HEK293T (cell line): Measurements from ENCODE around the gene RPL34.
"Not testable (repeated sequence)": the region's sequence is repeated elsewhere in the genome, so short reads cannot be mapped to it uniquely, and the experiment has no call there.

Source experiments
- CTCF ChIA-PET: fragments of 350-600 bp; formaldehyde crosslinking; extraction: SDS; loops from one replicate; lab custom pipeline; 2021; ENCODE audit warnings: antibody characterized with exemption, inconsistent platforms; lab: Yijun Ruan, JAX
- POLR2A ChIA-PET: fragments of 350-600 bp; formaldehyde crosslinking; extraction: SDS; loops from one replicate; lab custom pipeline; 2020; ENCODE audit warnings: antibody characterized with exemption, inconsistent platforms; lab: Yijun Ruan, JAX
- DNase-seq: peaks from one replicate; pipeline ENCODE4 v3.0.0; 2012; ENCODE audit warnings: mixed read lengths; ENCODE audit errors: extremely low spot score
- ARNT ChIP-seq: fragments of 450-650 bp; IDR thresholded peaks from 2 replicates; pipeline ENCODE4 v1.6.1; 2017; ENCODE audit warnings: mild to moderate bottlenecking
- BHLHE40 ChIP-seq: fragments of 450-650 bp; IDR thresholded peaks from 2 replicates; pipeline ENCODE4 v1.6.1; 2016; ENCODE audit warnings: mild to moderate bottlenecking, moderate library complexity, borderline replicate concordance
- CTBP1 ChIP-seq: fragments of 450-650 bp; IDR thresholded peaks from 2 replicates; pipeline ENCODE4 v1.6.1; 2016; ENCODE audit warnings: borderline replicate concordance
- ELF4 ChIP-seq: fragments of 450-650 bp; IDR thresholded peaks from 2 replicates; pipeline ENCODE4 v1.6.1; 2017; ENCODE audit warnings: antibody characterized with exemption
- FOXA1 ChIP-seq: fragments of 450-650 bp; IDR thresholded peaks from 2 replicates; pipeline ENCODE4 v1.6.1; 2016; ENCODE audit warnings: mild to moderate bottlenecking
- FOXK2 ChIP-seq: fragments of 450-650 bp; IDR thresholded peaks from 2 replicates; pipeline ENCODE4 v1.6.1; 2016; ENCODE audit warnings: mild to moderate bottlenecking
- FOXM1 ChIP-seq: fragments of 450-650 bp; IDR thresholded peaks from 2 replicates; pipeline ENCODE4 v1.6.1; 2017; ENCODE audit warnings: mild to moderate bottlenecking, borderline replicate concordance
- HDGF ChIP-seq: fragments of 450-650 bp; IDR thresholded peaks from 2 replicates; pipeline ENCODE4 v1.6.1; 2017; ENCODE audit warnings: antibody characterized with exemption, borderline replicate concordance
- L3MBTL2 ChIP-seq: fragments of 450-650 bp; conservative IDR thresholded peaks from 2 replicates; pipeline ENCODE4 v1.6.1; 2016; ENCODE audit warnings: mild to moderate bottlenecking
- LEF1 ChIP-seq: fragments of 450-650 bp; IDR thresholded peaks from 2 replicates; pipeline ENCODE4 v1.6.1; 2017; ENCODE audit warnings: mild to moderate bottlenecking, borderline replicate concordance
- NFRKB ChIP-seq: fragments of 450-650 bp; IDR thresholded peaks from 2 replicates; pipeline ENCODE4 v1.6.1; 2016; ENCODE audit warnings: mild to moderate bottlenecking, moderate library complexity
- SP1 ChIP-seq: fragments of 450-650 bp; IDR thresholded peaks from 2 replicates; pipeline ENCODE4 v1.6.1; 2017
- SUZ12 ChIP-seq: fragments of 450-650 bp; IDR thresholded peaks from 2 replicates; pipeline ENCODE4 v1.6.1; 2016; ENCODE audit warnings: mild to moderate bottlenecking
- TARDBP ChIP-seq: fragments of 450-650 bp; IDR thresholded peaks from 2 replicates; pipeline ENCODE4 v1.6.1; 2016
- ZNF384 ChIP-seq: fragments of 450-650 bp; IDR thresholded peaks from 2 replicates; pipeline ENCODE4 v1.6.1; 2016
- TF ChIP-seq, protein P1 (sequence below): fragments of 450-650 bp; IDR thresholded peaks from 2 replicates; pipeline ENCODE4 v1.6.1; 2016

Gene RPL34

DNA sequence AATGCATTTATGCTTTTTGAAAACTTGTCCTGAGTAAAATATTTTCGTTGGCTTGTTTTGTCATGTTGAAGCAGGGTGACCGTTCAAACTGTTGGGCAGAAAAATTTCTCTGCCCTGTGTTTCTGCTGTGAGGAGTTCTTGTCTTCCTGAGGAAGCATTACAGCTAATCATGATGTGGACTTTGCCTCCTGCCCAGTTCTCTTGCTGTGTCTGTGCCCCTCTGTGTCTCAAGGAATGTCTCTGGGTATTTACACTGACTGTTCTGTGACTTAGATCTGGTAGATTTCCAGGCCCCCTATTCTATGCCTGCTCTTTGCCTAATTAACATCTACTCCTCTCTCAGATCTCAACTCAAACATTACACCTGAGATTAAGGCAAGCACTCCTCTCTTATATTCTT, 30.4 kb upstream of the RPL34 start:
- CTCF ChIA-PET, result no interaction called here
- no peak for DNase-seq
- no peak for TF ChIP-seq FOXM1
- POLR2A ChIA-PET, result no interaction called here

DNA sequence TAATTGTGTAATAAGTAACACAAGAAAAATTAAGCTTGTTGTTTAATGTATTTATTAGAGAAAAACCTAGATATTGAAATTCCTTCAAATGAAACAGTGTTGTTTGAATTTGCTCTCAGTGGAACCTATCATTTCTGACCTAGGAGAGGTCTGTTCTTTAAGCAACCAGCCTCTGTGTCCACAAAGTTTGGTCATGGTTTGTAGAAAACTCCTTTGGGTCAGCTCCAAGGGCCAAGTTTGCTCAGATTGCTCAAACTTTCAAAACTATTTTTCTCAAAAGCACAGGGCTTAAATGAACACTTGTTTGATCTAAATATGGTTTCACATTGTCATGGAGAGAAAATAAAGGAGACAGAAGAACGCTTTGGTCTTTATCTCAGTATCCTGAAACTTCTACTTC, 29.6 kb upstream of the RPL34 start:
- TF ChIP-seq SP1, result no peak
- no peak for TF ChIP-seq CTBP1
- TF ChIP-seq NFRKB, result no peak
- TF ChIP-seq FOXK2, result no peak
- TF ChIP-seq FOXA1, result no peak
- TF ChIP-seq LEF1, result no peak
- no peak for TF ChIP-seq BHLHE40
- no peak for TF ChIP-seq ARNT
- no peak for TF ChIP-seq TARDBP
- DNase-seq, result no peak
- ChIA-PET POLR2A (no interaction called here), CTCF (no interaction called here)

DNA sequence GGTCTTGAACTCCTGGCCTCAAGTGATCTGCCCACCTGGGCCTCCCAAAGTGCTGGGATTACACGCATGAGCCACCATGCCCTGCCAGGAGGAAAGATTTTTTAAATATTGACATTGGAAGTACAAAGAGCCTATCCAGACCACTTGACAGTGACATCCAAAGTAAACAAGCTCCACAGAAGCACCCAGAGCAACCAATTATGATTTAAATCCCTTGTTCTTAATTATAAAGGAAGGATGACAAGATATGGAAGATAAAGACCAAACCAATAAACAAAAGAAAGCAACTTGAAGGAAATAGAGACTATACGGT, 27.7 kb upstream of the RPL34 start:
- no peak for DNase-seq
- CTCF ChIA-PET, result no interaction called here
- POLR2A ChIA-PET, result no interaction called here
- no peak for TF ChIP-seq ZNF384

DNA sequence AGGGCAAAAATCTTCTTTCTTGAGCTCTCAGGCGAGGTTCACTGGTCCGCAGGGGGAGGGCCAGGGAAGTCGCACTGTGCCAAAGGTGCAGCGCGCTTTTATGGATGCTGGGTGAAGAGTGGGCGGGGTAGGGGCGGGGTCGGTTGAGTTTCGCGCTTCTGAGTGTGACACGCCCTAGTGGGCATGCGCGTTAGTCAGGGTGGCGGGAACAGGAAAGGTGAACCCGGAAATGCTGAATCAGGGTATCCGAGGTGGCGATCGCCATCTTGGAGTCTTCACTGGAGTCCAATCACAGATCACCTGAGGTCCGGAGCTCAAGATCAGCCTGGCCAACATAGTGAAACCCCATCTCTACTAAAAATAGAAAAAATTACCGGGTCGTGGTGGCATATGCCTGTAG, 26.1 kb upstream of the RPL34 start:
- POLR2A ChIA-PET, DNase-seq, CTCF ChIA-PET: not testable (repeated sequence)

DNA sequence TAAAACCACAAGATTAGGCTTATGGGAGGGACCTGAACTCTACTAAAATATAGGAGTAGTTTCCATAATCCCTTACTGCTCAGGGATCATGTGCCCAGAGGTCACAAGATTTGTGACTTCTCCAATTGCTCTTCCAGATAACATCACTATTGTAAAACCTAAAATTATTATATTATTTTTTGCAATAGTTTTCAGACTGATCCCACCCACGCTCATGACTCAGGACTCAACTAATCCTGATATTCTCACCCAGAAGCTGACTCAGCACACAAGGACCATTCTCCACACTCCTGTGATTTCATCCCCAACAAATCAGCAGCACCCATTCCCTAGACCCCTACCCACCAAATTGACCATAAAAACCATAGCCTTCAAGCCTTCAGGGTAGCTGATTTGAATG, 24.0 kb upstream of the RPL34 start:
- no peak for DNase-seq
- POLR2A ChIA-PET, result interaction anchor here (0.6 kb wide), 1 partner anchor 24 kb away, joined by 4 read pairs; the partner anchor contains the start of gene RPL34
- CTCF ChIA-PET, result no interaction called here
- no peak for TF ChIP-seq CTBP1
- no peak for TF ChIP-seq SP1
- TF ChIP-seq FOXA1, result no peak
- no peak for TF ChIP-seq SUZ12
- no peak for TF ChIP-seq TARDBP
- no peak for TF ChIP-seq L3MBTL2
- TF ChIP-seq HDGF, result no peak
- TF ChIP-seq ELF4, result no peak
- TF ChIP-seq, protein P1, sequence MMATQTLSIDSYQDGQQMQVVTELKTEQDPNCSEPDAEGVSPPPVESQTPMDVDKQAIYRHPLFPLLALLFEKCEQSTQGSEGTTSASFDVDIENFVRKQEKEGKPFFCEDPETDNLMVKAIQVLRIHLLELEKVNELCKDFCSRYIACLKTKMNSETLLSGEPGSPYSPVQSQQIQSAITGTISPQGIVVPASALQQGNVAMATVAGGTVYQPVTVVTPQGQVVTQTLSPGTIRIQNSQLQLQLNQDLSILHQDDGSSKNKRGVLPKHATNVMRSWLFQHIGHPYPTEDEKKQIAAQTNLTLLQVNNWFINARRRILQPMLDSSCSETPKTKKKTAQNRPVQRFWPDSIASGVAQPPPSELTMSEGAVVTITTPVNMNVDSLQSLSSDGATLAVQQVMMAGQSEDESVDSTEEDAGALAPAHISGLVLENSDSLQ, result no peak
- TF ChIP-seq ARNT, result no peak
- no peak for TF ChIP-seq ZNF384
- no peak for TF ChIP-seq FOXK2
- no peak for TF ChIP-seq NFRKB
- TF ChIP-seq LEF1, result no peak
- TF ChIP-seq FOXM1, result no peak

DNA sequence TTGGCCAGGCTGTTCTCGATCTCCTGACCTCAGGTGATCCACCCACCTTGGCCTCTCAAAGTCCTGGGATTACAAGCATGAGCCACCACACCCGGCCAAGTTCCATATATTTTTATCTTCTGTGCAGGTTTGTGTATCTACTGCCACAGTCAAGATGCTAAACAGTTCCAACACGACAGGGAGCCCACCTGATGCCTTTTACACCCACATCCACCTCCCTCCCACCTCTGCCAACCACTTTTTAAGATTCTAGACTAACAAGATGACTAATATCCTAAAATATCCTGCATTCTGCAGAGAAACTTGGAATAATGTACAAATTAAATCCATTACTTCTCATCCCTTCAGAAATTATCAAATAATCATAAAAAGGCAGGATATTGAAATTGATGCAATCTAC, 19.3 kb upstream of the RPL34 start:
- no peak for TF ChIP-seq HDGF
- no peak for TF ChIP-seq FOXA1
- TF ChIP-seq CTBP1, result no peak
- TF ChIP-seq SUZ12, result no peak
- no peak for TF ChIP-seq BHLHE40
- no peak for TF ChIP-seq ARNT
- TF ChIP-seq ELF4, result no peak
- TF ChIP-seq L3MBTL2, result no peak
- TF ChIP-seq FOXM1, result no peak
- no peak for TF ChIP-seq SP1
- TF ChIP-seq TARDBP, result no peak
- TF ChIP-seq ZNF384, result no peak
- TF ChIP-seq LEF1, result no peak
- no peak for TF ChIP-seq FOXK2
- TF ChIP-seq, protein P1, result no peak
- no peak for TF ChIP-seq NFRKB
- ChIA-PET CTCF (no interaction called here), POLR2A (no interaction called here)
- no peak for DNase-seq

DNA sequence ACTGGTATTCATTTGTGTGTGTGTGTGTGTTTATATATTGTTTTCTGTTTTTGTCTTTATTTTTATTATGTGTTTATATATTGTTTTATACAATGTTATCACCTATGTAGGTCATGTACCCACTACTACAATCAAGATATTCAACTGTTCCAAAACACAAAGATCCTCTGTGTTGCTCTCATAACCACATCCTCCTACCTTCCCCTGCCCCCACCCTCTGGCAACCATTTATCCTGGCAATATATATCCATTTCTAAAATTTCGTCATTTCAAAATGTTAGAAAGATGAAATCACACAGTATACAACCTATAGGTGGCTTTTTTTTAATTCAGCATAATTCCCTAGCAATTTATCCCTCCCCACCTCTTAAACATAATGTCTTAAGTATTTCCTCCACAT, 18.8 kb upstream of the RPL34 start:
- POLR2A ChIA-PET, result no interaction called here
- TF ChIP-seq NFRKB (no peak), SUZ12 (no peak), LEF1 (no peak), FOXM1 (no peak), BHLHE40 (no peak), ARNT (no peak), HDGF (no peak), ELF4 (no peak), FOXA1 (no peak), SP1 (no peak), FOXK2 (no peak), TARDBP (no peak), CTBP1 (no peak), ZNF384 (no peak), L3MBTL2 (no peak)
- TF ChIP-seq, protein P1, result no peak
- no peak for DNase-seq
- CTCF ChIA-PET, result no interaction called here
